ENCODE measurements around the gene ADAM11. TPM values are rescaled to one million over a fixed set of nuclear protein-coding genes. Genes with fewer than 3 reads are reported as not detected.

The ADAM11 gene
- total and polyA plus RNA-seq, 2 of the 4 experiments (the other 2 are of a cell fraction): 0.36 to 0.53 TPM

- Histone ChIP-seq H2BK120ac (ENCODE audit: low read depth, low read length) (no peak overlapping the region), H3K23ac (ENCODE audit: low read depth, low read length) (no peak overlapping the region), H3K4ac (ENCODE audit: low read depth, low read length) (no peak overlapping the region), H4K5ac (ENCODE audit: low read depth, low read length) (no peak overlapping the region), H3K4me1 (ENCODE audit: control insufficient read depth, insufficient read depth, low read length) (no peaks in the 10 kb centered on the region), H4K8ac (ENCODE audit: low read depth in 2 of 2, low read length in 2 of 2) (no peak overlapping the region), H3K4me2 (ENCODE audit: low read depth, low read length) (no peak overlapping the region), H3K27ac (ENCODE audit: insufficient read depth, low read length) (no peak overlapping the region), H3K79me1 (ENCODE audit: low read depth in 1 of 2, low read length in 2 of 2) (no peaks in the 10 kb centered on the region), H2BK5ac (ENCODE audit: low read depth, low read length, poor library complexity, severe bottlenecking) (no peak overlapping the region), H4K91ac (ENCODE audit: insufficient read depth, low read depth, low read length) (no peak overlapping the region), H3K9ac (ENCODE audit: low read depth, low read length) (no peak overlapping the region), H2AK9ac (replicated peaks; ENCODE audit: low read depth, low read length, poor library complexity) (no peak overlapping the region), H2AFZ (replicated peaks; ENCODE audit: low read length, poor library complexity) (no peak overlapping the region), H2BK20ac (ENCODE audit: low read depth, low read length) (no peak overlapping the region), H3K14ac (replicated peaks; ENCODE audit: low read depth, low read length) (no peak overlapping the region), H2AK5ac (ENCODE audit: low read depth, low read length) (no peak overlapping the region), H3K18ac (ENCODE audit: low read depth, low read length) (no peak overlapping the region), H3K9me1 (ENCODE audit: insufficient read depth, low read length) (no peaks in the 10 kb centered on the region), H3K4me3 (ENCODE audit: insufficient read depth, low read depth, low read length) (no peak overlapping the region), H3K36me3 (ENCODE audit: control insufficient read depth, insufficient read depth, low read length) (no peaks in the 10 kb centered on the region), H4K20me1 (ENCODE audit: insufficient read depth, low read length) (no peaks in the 10 kb centered on the region), H2BK15ac (ENCODE audit: low read depth, low read length) (no peak overlapping the region), H3K9me3 (ENCODE audit: control insufficient read depth, insufficient read depth, low read length) (no peaks in the 10 kb centered on the region), H3K56ac (ENCODE audit: extremely low read depth, insufficient read depth, low read length) (no peak overlapping the region), H3K27me3 (ENCODE audit: control insufficient read depth, insufficient read depth, low read length) (peaks cover 20% of the 10 kb centered on the region)
- DNase-seq: no peak
- in situ Hi-C loops (cut with MboI; ENCODE audit: low sequenced_read_pairs) (no loop called here), dilution Hi-C loops (cut with HindIII; ENCODE audit: low sequenced_read_pairs, unreplicated experiment) (no loop called here), intact Hi-C loops (cut with micrococcal nuclease) (loop anchor here (10.0 kb wide), 1 partner anchor 235 kb away; no protein-coding TSS in a partner anchor)
- no peak for ATAC-seq (ENCODE audit: low read depth)
- TF ChIP-seq BHLHE40 (IDR thresholded peaks at IDR 0.05; ENCODE audit: low read depth, low read length) (no peak), NFE2L2 (IDR thresholded peaks at IDR 0.05; ENCODE audit: low read depth, low read length) (no peak), USF2 (IDR thresholded peaks at IDR 0.05; ENCODE audit: low read depth, low read length) (no peak), RCOR1 (IDR thresholded peaks at IDR 0.05; ENCODE audit: insufficient replicate concordance, low read length) (no peak), CEBPB (IDR thresholded peaks at IDR 0.05; ENCODE audit: low read depth, low read length) (no peak), SMC3 (IDR thresholded peaks at IDR 0.05; ENCODE audit: low read depth, low read length) (no peak), MAZ (IDR thresholded peaks at IDR 0.05; ENCODE audit: borderline replicate concordance, low read depth, low read length) (no peak), MAFK (IDR thresholded peaks at IDR 0.05; ENCODE audit: low read depth, low read length) (no peak), POLR2A (IDR thresholded peaks at IDR 0.05; ENCODE audit: low read depth, low read length) (no peak)
- TF ChIP-seq, protein P1, sequence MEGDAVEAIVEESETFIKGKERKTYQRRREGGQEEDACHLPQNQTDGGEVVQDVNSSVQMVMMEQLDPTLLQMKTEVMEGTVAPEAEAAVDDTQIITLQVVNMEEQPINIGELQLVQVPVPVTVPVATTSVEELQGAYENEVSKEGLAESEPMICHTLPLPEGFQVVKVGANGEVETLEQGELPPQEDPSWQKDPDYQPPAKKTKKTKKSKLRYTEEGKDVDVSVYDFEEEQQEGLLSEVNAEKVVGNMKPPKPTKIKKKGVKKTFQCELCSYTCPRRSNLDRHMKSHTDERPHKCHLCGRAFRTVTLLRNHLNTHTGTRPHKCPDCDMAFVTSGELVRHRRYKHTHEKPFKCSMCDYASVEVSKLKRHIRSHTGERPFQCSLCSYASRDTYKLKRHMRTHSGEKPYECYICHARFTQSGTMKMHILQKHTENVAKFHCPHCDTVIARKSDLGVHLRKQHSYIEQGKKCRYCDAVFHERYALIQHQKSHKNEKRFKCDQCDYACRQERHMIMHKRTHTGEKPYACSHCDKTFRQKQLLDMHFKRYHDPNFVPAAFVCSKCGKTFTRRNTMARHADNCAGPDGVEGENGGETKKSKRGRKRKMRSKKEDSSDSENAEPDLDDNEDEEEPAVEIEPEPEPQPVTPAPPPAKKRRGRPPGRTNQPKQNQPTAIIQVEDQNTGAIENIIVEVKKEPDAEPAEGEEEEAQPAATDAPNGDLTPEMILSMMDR (conservative IDR thresholded peaks at IDR 0.05; ENCODE audit: low read depth, low read length): no peak
- TF ChIP-seq, protein P2, sequence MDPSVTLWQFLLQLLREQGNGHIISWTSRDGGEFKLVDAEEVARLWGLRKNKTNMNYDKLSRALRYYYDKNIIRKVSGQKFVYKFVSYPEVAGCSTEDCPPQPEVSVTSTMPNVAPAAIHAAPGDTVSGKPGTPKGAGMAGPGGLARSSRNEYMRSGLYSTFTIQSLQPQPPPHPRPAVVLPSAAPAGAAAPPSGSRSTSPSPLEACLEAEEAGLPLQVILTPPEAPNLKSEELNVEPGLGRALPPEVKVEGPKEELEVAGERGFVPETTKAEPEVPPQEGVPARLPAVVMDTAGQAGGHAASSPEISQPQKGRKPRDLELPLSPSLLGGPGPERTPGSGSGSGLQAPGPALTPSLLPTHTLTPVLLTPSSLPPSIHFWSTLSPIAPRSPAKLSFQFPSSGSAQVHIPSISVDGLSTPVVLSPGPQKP (IDR thresholded peaks at IDR 0.05; ENCODE audit: borderline replicate concordance, low read depth, low read length): no peak
- no CpG with 5 or more reads among the region's 15 CpGs for WGBS, 2 experiments (ENCODE audit: extremely low coverage in 2 of 2, insufficient read length in 1 of 2)
- ChIA-PET POLR2A (ENCODE audit: unreplicated experiment) (no interaction called here), CTCF (no interaction called here)
- no TSS peak for BruUV-seq (replicated peaks)
Measured at GRCh38 chr17:44769647-44770084, 10.9 kb downstream of the ADAM11 start.

All from IMR-90 (cell line).